Measurements from ENCODE around the gene VN1R5. TPM values are rescaled to one million over a fixed set of nuclear protein-coding genes. Genes with fewer than 3 reads are reported as not detected.

VN1R5 gene
- total RNA-seq, 1 experiment from 2014 or later, result not detected

- DNase-seq (ENCODE audit: unreplicated experiment), result no peak
- no peaks in the 10 kb centered on the region for H3K4me1 Mint-ChIP-seq (ENCODE audit: insufficient read depth, unreplicated experiment)
- H3K4me3 Mint-ChIP-seq (ENCODE audit: unreplicated experiment), result no peak overlapping the region
- H3K9me3 Mint-ChIP-seq (ENCODE audit: unreplicated experiment), result no peaks in the 10 kb centered on the region
- H3K27ac Mint-ChIP-seq (ENCODE audit: low read depth, unreplicated experiment), result no peak overlapping the region
- ChIA-PET CTCF (interaction anchor here (0.7 to 1.1 kb wide), 2 partner anchors 89 to 140 kb away, joined by 3 to 4 read pairs; no protein-coding TSS in a partner anchor), POLR2A (no interaction called here)
- intact Hi-C loops (cut with micrococcal nuclease), result no loop called here
- no peaks in the 10 kb centered on the region for H3K27me3 Mint-ChIP-seq (ENCODE audit: insufficient read depth, unreplicated experiment)
- peaks cover 57% of the 10 kb centered on the region for H3K36me3 Mint-ChIP-seq (ENCODE audit: insufficient read depth, unreplicated experiment)
- no TSS peak for BruUV-seq (replicated peaks)
- no peak for TF ChIP-seq CTCF (IDR thresholded peaks at IDR 0.05; ENCODE audit: unreplicated experiment)
These were observed 44.8 kb downstream of the VN1R5 start for GRCh38 chr1:247300491-247301175.

- no TSS peak for BruUV-seq (replicated peaks)
- no peaks in the 10 kb centered on the region for H3K27me3 Mint-ChIP-seq (ENCODE audit: insufficient read depth, unreplicated experiment)
- CTCF ChIA-PET, result interaction anchor here (1.1 kb wide), 1 partner anchor 89 kb away, joined by 4 read pairs; no protein-coding TSS in a partner anchor
- POLR2A ChIA-PET, result no interaction called here
- no peak for TF ChIP-seq CTCF (IDR thresholded peaks at IDR 0.05; ENCODE audit: unreplicated experiment)
- H3K4me1 Mint-ChIP-seq (ENCODE audit: insufficient read depth, unreplicated experiment), result no peaks in the 10 kb centered on the region
- no peak for DNase-seq (ENCODE audit: unreplicated experiment)
- H3K9me3 Mint-ChIP-seq (ENCODE audit: unreplicated experiment), result no peaks in the 10 kb centered on the region
- H3K4me3 Mint-ChIP-seq (ENCODE audit: unreplicated experiment), result no peak overlapping the region
- H3K36me3 Mint-ChIP-seq (ENCODE audit: insufficient read depth, unreplicated experiment), result peaks cover 63% of the 10 kb centered on the region
- intact Hi-C loops (cut with micrococcal nuclease), result no loop called here
- H3K27ac Mint-ChIP-seq (ENCODE audit: low read depth, unreplicated experiment), result no peak overlapping the region
These were observed 45.3 kb downstream of the VN1R5 start for GRCh38 chr1:247301176-247301540.

- H3K27ac Mint-ChIP-seq (ENCODE audit: low read depth, unreplicated experiment), result no peak overlapping the region
- peaks cover 83% of the 10 kb centered on the region for H3K36me3 Mint-ChIP-seq (ENCODE audit: insufficient read depth, unreplicated experiment)
- no TSS peak for BruUV-seq (replicated peaks)
- intact Hi-C loops (cut with micrococcal nuclease), result no loop called here
- H3K9me3 Mint-ChIP-seq (ENCODE audit: unreplicated experiment), result no peaks in the 10 kb centered on the region
- ChIA-PET POLR2A (no interaction called here), CTCF (no interaction called here)
- no peak for DNase-seq (ENCODE audit: unreplicated experiment)
- no peaks in the 10 kb centered on the region for H3K4me1 Mint-ChIP-seq (ENCODE audit: insufficient read depth, unreplicated experiment)
- TF ChIP-seq CTCF (IDR thresholded peaks at IDR 0.05; ENCODE audit: unreplicated experiment), result no peak
- H3K4me3 Mint-ChIP-seq (ENCODE audit: unreplicated experiment), result no peak overlapping the region
- no peaks in the 10 kb centered on the region for H3K27me3 Mint-ChIP-seq (ENCODE audit: insufficient read depth, unreplicated experiment)
These were observed 47.3 kb downstream of the VN1R5 start for GRCh38 chr1:247303216-247303615.

GRCh38 chr1:247304031-247304430, 48.2 kb downstream of the VN1R5 start:
- DNase-seq (ENCODE audit: unreplicated experiment), result no peak
- ChIA-PET POLR2A (interaction anchor here (1.5 kb wide), 1 partner anchor 27 kb away, joined by 4 read pairs; no protein-coding TSS in a partner anchor), CTCF (no interaction called here)
- Mint-ChIP-seq H3K27me3 (ENCODE audit: insufficient read depth, unreplicated experiment) (no peaks in the 10 kb centered on the region), H3K9me3 (ENCODE audit: unreplicated experiment) (no peaks in the 10 kb centered on the region), H3K4me1 (ENCODE audit: insufficient read depth, unreplicated experiment) (no peaks in the 10 kb centered on the region), H3K4me3 (ENCODE audit: unreplicated experiment) (no peak overlapping the region), H3K27ac (ENCODE audit: low read depth, unreplicated experiment) (no peak overlapping the region), H3K36me3 (ENCODE audit: insufficient read depth, unreplicated experiment) (peaks cover 91% of the 10 kb centered on the region)
- no TSS peak for BruUV-seq (replicated peaks)
- no peak for TF ChIP-seq CTCF (IDR thresholded peaks at IDR 0.05; ENCODE audit: unreplicated experiment)
- intact Hi-C loops (cut with micrococcal nuclease), result no loop called here

Other genes with a start within 250 kb of the VN1R5 start
- 8.7 and 13.8 TPM in 2 replicates for gene ZNF695, start 248.0 kb upstream of the VN1R5 start, total RNA-seq (2022)
- gene ZNF670, start 177.3 kb upstream of the VN1R5 start, total RNA-seq (2022), result 7.1 and 7.7 TPM in 2 replicates
- gene ZNF669, start 151.7 kb upstream of the VN1R5 start, total RNA-seq (2022), result 11.6 and 11.9 TPM in 2 replicates
- 18.1 and 18.8 TPM in 2 replicates for gene ZNF124, start 84.1 kb upstream of the VN1R5 start, total RNA-seq (2022)
- gene ZNF496, start 75.8 kb downstream of the VN1R5 start, total RNA-seq (2022), result 58.0 and 67.2 TPM in 2 replicates
- 0.16 and 0.42 TPM in 2 replicates for gene NLRP3, start 160.1 kb downstream of the VN1R5 start, total RNA-seq (2022)
- not detected in 2 replicates for gene OR2B11, start 202.0 kb downstream of the VN1R5 start, total RNA-seq (2022)

Measured in MCF 10A (cell line).